SJSA1 (cell line): Measurements from ENCODE around the gene MAPRE2. TPM values are rescaled to one million over a fixed set of nuclear protein-coding genes. Genes with fewer than 3 reads are reported as not detected.

ENCODE experiments used
- DNase-seq, 2 experiments: peaks; one replicate each; pipeline ENCODE4 v3.0.0-alpha.2; 2015 to 2020; ENCODE audit warnings: low spot score in 2 of 2, low read depth in 1 of 2
- H3K27ac ChIP-seq: fragments of 250-450 bp; sonication (Bioruptor Pico); 2 replicates; pipeline ENCODE4 v1.5.1; 2020; ENCODE audit warnings: mild to moderate bottlenecking, moderate library complexity
- H3K27me3 ChIP-seq: fragments of 250-450 bp; sonication (Bioruptor Pico); replicated peaks from 2 replicates; pipeline ENCODE4 v1.5.1; 2020; ENCODE audit warnings: mild to moderate bottlenecking, moderate library complexity
- H3K36me3 ChIP-seq: fragments of 250-450 bp; sonication (Bioruptor Pico); 2 replicates; pipeline ENCODE4 v1.5.1; 2020; ENCODE audit warnings: mild to moderate bottlenecking
- H3K4me1 ChIP-seq: fragments of 250-450 bp; sonication (Bioruptor Pico); replicated peaks from 2 replicates; pipeline ENCODE4 v1.6.1; 2021; ENCODE audit warnings: mild to moderate bottlenecking
- H3K4me3 ChIP-seq: fragments of 250-450 bp; sonication (Bioruptor Pico); 2 replicates; pipeline ENCODE4 v1.5.1; 2020; ENCODE audit warnings: mild to moderate bottlenecking
- H3K9me3 ChIP-seq: fragments of 250-450 bp; sonication (Bioruptor Pico); replicated peaks from 2 replicates; pipeline ENCODE4 v1.5.1; 2020; ENCODE audit warnings: mild to moderate bottlenecking
- total RNA-seq: library from RNA; depleted of rRNA; stranded (reverse); fragments of >200 nt; shearing (Covaris generic); gene quantifications from 2 replicates; pipeline ENCODE4 v1.2.3, GENCODE V29; 2014

The MAPRE2 gene
- total RNA-seq, 1 experiment from 2014 or later = 30.1 TPM

DNA sequence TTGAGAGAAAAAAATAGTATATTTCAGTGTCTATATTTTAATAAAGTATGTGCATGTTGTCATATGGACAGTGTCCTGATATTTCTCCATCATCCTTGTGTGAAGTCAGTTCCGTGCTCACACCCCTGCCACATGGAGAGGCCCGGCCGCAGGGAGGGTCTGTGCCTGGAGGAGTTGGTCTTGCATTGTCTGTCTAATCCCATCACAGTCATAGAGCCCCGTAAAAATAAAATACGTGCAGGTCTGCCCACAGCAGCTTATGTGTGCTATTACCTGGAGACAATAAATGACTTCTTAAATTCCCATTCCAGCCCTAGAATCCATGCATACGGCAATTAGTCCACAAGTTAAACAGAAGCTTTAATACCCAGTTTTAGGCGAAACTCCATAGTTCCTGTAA lies 20.1 kb downstream of the MAPRE2 start:
- Histone ChIP-seq H3K4me1 (peaks cover 4% of the 10 kb centered on the region), H3K27me3 (no peaks in the 10 kb centered on the region), H3K27ac (no peak overlapping the region)

DNA sequence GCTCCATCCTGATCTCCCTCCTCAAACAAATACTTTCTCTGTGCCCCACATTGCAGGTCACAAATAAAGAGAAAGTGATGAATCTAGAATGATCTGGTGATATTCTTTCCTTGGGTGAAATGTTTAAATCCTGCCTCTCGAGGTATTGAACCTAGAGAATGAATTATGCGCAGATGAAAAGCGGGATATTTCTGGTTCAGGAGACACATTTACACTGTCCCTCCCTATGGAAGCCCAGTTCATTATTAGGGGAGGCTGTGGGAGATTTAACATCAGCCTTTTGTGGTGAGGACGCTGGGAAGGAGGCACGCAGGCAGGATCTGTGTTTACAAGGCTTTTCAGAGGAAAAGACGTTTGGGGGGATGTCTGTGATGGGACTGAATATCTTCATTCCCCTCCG lies 20.6 kb downstream of the MAPRE2 start:
- no peak for DNase-seq
- Histone ChIP-seq H3K27ac (no peak overlapping the region), H3K4me3 (no peak overlapping the region), H3K9me3 (no peaks in the 10 kb centered on the region), H3K36me3 (no peaks in the 10 kb centered on the region), H3K27me3 (no peaks in the 10 kb centered on the region), H3K4me1 (peaks cover 4% of the 10 kb centered on the region)

More for the DNA sequence above, 20.1 kb downstream of the MAPRE2 start:
- no peaks in the 10 kb centered on the region for H3K9me3 ChIP-seq
- no peaks in the 10 kb centered on the region for H3K36me3 ChIP-seq
- H3K4me3 ChIP-seq = no peak overlapping the region
- DNase-seq = no peak

DNA sequence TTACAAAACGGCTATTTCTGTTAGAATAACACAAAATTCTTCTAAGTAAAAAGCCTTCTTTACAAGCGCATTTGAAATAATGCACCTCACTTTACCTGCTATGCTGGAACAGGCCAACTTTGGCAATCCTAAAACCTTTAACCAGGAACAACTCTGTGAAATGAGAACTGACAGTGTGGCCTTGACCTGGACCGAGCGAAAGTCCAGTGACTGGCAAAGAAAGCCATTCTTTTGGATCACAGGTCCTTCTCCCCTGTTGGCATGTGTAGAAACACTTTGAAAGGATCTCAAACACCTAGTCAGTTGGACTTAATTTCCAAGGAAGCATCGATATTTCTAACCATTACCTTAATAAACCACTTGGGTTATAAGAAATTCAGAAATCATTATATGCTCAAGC lies 21.2 kb downstream of the MAPRE2 start:
- no peaks in the 10 kb centered on the region for H3K9me3 ChIP-seq
- H3K4me1 ChIP-seq = peaks cover 4% of the 10 kb centered on the region
- no peak for DNase-seq
- H3K27me3 ChIP-seq = no peaks in the 10 kb centered on the region
- H3K36me3 ChIP-seq = no peaks in the 10 kb centered on the region
- H3K27ac ChIP-seq = no peak overlapping the region
- no peak overlapping the region for H3K4me3 ChIP-seq

DNA sequence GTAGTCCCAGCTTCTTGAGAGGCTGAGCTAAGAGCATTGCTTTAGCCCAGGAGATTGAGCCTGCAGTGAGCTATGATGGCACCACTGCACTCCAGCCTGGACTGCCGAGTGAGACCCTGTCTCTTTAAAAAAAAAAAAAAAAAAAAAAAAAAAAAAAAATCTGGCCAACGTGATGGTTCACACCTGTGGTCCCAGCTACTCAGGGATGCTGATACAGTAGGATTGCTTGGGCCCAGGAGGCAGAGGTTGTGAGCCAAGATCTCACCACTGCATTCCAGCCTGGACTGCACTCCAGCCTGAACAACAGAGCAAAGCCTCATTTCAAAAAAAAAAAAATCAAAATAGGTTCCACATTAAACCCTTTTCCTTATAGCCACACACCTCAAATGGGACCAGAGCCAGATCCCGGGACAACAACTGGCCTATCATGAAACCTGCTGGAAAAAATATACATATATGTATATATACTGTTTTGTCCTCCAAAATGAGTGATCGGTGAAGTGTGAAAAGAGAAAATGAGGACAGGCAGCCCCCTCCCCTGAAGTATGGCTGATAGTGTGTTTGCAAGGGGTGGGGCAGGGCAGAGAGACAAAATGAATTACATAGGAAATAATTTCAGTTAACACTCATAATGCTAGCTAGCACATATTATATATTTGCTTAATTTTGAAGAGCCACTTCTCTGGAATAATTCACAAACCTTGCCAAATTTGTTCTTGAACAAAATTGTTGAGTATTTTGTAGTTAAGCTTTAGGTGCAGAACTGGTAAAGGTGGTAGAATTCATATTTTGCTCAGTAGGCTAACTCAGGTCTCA lies 22.9 kb downstream of the MAPRE2 start:
- Histone ChIP-seq H3K9me3 (no peaks in the 10 kb centered on the region), H3K36me3 (no peaks in the 10 kb centered on the region), H3K27ac (no peak overlapping the region), H3K4me3 (no peak overlapping the region), H3K27me3 (no peaks in the 10 kb centered on the region), H3K4me1 (no peaks in the 10 kb centered on the region)
- no peak for DNase-seq

DNA sequence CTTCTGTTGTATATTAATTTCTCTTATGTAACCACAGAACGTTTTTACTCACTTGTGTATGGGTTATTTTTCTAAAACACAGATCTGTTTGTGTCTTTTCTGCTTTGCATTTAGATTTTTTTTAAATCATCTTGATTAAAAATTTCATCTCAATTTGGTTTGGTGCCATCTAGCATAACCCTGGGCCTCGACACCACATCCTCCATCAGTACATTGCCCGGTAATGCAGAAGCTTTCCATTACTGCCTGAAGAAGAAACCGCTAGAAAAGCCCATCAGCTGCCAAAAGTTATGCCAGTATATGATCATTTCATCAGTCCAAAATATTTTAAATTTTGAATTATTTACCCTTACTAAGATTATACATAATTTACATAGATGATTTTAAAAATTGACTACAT lies 26.2 kb downstream of the MAPRE2 start:
- DNase-seq = no peak
- no peaks in the 10 kb centered on the region for H3K27me3 ChIP-seq
- no peak overlapping the region for H3K27ac ChIP-seq
- peaks cover 7% of the 10 kb centered on the region; the same call in 1 of the 2 replicates for H3K4me1 ChIP-seq
- no peaks in the 10 kb centered on the region; the same call in 1 of the 2 replicates for H3K36me3 ChIP-seq
- H3K9me3 ChIP-seq = no peaks in the 10 kb centered on the region
- H3K4me3 ChIP-seq = no peak overlapping the region

DNA sequence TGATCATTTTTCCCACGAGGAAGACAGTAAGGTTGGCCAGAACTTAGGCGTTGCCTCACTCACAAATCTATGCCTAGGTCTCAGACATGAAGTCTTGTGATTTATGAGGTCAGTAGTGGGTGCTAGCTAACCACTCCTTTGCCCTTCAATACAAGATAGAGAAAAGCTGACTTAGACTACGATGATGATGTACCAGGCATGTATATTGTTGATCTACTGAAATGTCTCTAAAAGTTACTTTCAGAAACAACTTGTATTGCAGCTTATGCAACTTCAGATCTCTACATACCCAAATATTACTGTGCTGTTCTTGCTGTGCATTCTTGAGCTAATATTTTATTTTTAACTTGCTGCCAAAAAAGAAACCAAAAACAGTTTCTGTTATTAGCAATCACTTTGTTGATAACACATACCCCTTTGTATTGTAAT lies 30.6 kb downstream of the MAPRE2 start:
- DNase-seq = no peak

DNA sequence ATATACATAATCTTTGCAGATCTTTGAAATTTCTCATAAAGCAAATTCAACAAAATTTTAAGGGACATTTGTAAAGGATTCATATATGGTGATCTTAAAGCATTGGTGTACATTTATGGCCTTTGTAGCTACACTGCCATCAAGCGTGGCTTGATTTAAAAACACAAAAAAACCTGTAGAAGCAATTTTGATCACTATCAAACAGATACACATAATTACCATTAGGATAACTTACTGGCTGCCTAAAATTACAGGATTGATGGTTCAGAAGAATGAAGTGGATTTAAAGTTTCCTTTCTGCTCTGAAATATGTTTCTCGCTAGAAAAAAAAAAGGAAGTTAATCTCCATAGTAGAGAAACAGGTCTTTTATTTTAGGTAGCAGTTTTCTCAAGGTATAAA lies 31.4 kb downstream of the MAPRE2 start:
- no peaks in the 10 kb centered on the region for H3K27me3 ChIP-seq
- no peak overlapping the region for H3K4me3 ChIP-seq
- H3K4me1 ChIP-seq = peaks cover 54% of the 10 kb centered on the region
- no peaks in the 10 kb centered on the region; the same call in 1 of the 2 replicates for H3K36me3 ChIP-seq
- no peak for DNase-seq
- no peaks in the 10 kb centered on the region for H3K9me3 ChIP-seq
- H3K27ac ChIP-seq = peak overlapping the region; percentile 62

More for the DNA sequence above, 30.6 kb downstream of the MAPRE2 start:
- Histone ChIP-seq H3K27ac (no peak overlapping the region), H3K27me3 (no peaks in the 10 kb centered on the region), H3K4me3 (no peak overlapping the region), H3K36me3 (no peaks in the 10 kb centered on the region; the same call in 1 of the 2 replicates), H3K4me1 (peaks cover 48% of the 10 kb centered on the region), H3K9me3 (no peaks in the 10 kb centered on the region)

DNA sequence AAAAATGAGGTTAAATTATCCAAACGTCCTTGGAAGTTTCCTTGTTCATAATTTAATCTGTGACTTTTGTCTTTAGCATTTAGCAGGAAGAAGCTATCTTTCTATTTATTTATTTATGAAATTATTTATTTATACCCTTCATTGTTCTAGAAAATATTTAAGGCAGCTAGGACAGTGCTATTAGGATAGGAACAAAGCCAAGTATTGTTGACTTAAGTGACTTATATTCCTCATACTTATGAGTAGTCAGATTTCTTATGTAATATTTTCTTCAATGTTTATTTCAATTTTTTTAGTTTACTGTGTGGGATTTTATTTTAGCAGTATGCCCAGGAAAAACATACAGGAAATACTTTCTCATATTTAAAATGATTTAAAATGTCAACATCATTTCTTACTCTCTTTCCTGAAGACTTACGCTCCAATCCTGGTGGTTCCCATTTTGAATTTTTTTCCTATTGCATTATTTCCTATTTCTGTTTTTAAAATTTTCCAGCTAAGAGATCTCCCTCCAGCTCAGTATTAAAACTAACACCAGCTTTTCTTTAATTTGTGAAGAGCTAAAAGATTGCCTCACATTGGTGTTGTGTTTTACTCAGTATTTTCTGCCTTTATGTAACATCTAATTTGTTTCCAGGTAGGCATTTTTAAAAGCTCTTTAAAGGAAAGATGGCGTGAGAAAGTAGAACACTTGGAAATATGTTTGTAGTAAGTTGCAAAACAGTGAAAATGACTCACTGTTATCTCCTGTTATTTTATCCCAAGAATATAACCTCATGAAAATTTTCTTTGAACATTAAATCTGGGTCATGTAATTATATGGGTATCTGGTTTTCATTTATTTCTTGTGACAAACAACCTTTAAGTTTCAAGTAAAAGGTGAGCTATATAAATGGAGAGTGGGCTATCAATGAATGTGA lies 32.2 kb downstream of the MAPRE2 start:
- peak overlapping the region; percentile 62 for H3K27ac ChIP-seq
- H3K9me3 ChIP-seq = no peaks in the 10 kb centered on the region
- H3K4me1 ChIP-seq = peaks cover 54% of the 10 kb centered on the region
- no peak overlapping the region for H3K4me3 ChIP-seq
- DNase-seq = peak in 1 of 2 experiments; percentile 28
- H3K36me3 ChIP-seq = no peaks in the 10 kb centered on the region; the same call in 1 of the 2 replicates
- H3K27me3 ChIP-seq = no peaks in the 10 kb centered on the region

DNA sequence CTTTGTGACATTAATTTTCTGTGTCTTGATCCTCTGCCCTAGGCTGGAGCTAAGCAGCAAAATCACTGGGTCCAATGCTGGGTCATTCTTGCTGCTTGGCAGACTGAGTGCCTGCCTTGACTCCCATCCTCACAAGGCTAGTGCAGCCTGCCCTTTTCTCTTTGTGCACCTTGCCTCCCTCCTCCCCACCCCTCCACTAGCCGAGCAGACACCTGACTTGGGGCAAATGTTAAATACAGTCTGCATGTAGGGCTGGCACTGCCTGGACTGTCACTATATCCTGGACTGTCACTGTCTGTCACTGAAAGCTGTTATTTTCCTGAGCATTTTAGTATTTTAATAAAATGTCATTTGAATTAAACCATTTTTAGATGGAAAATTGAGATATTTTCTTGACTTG lies 33.4 kb downstream of the MAPRE2 start:
- Histone ChIP-seq H3K27me3 (no peaks in the 10 kb centered on the region), H3K27ac (no peak overlapping the region), H3K4me3 (no peak overlapping the region), H3K36me3 (no peaks in the 10 kb centered on the region; the same call in 1 of the 2 replicates), H3K9me3 (no peaks in the 10 kb centered on the region), H3K4me1 (peaks cover 54% of the 10 kb centered on the region)
- no peak for DNase-seq

DNA sequence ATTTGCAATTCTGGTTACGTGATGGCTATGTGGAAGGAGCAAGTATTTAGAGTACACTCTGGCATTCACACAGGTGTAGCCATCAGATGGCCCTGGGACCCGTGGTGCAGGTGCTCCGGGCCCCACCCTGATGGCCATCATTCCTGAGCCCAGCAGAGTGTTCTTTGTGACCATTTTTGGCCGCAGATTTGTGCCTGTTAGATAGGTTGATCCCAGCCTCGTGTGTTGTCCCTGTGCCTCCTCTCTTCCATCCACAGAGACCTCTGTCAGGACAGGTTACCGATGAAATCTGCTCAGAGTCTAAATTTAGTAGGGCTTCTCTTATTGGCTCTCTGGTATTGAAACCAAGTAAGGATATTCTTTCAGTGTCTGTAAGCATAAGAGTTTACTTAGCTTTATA lies 33.9 kb downstream of the MAPRE2 start:
- H3K9me3 ChIP-seq = no peaks in the 10 kb centered on the region
- peaks cover 54% of the 10 kb centered on the region for H3K4me1 ChIP-seq
- peak overlapping the region; percentile 95; the same call in 1 of the 2 replicates for H3K27ac ChIP-seq
- no peak for DNase-seq
- no peak overlapping the region for H3K4me3 ChIP-seq
- H3K36me3 ChIP-seq = no peaks in the 10 kb centered on the region; the same call in 1 of the 2 replicates
- H3K27me3 ChIP-seq = no peaks in the 10 kb centered on the region

DNA sequence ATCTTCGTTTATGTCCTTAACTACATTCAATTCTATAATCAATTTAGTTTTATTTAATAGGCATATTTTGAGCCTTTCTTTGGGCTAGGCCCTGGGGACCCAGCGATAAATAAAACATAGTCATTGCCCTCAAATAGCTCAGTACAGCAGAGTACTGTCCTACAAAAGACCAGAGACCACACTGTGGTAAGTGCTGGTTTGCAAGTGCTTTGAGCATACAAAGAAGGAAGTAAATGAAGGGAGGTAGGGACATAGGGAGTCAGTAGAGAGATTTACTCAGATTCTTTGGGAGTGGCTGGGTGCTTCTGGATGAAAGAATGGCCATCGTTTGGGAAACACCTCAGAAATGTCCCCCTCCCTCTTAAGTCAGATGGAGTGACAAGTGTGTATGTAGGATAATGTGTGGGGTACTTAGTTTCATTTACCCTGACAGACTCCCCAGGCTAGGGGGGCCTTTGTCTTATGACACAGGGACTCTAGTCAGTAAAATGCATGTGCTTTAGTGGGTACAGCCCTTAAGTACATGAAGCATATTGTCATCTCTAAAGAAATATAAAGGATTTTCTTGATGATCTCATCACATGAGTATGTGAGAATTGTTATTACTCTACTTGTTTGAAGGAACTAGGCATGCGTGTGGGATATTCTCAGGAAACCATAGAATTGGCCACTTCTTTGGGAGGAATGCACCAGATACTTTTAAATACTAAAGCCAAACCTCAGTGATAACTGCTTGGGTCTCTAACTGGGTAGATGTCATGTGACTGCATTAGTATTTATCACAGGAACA lies 35.1 kb downstream of the MAPRE2 start:
- Histone ChIP-seq H3K27ac (peak overlapping the region; percentile 95), H3K36me3 (no peaks in the 10 kb centered on the region; the same call in 1 of the 2 replicates), H3K4me1 (peaks cover 54% of the 10 kb centered on the region), H3K27me3 (no peaks in the 10 kb centered on the region), H3K4me3 (no peak overlapping the region), H3K9me3 (no peaks in the 10 kb centered on the region)
- DNase-seq = peak; percentile 59 to 91

DNA sequence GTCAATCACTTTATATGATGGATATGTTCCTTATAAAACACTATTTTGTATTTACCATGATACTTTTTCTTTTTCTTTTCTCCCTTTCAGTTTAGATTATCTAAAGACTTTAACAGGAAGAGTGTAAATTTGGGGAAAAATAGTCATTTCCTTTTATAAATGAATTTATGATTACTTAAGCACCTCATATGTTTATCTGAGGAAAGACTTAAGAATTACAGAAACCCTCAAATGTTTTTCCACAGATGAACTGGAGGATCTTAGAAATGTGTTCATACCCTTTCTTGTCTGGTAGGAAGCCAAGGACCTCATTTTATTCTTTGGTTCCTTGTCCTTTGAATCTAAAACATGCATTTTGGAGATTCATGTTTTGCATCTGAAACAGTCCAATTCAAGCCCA lies 36.7 kb downstream of the MAPRE2 start:
- Histone ChIP-seq H3K9me3 (no peaks in the 10 kb centered on the region), H3K27me3 (no peaks in the 10 kb centered on the region), H3K27ac (no peak overlapping the region), H3K4me1 (peaks cover 43% of the 10 kb centered on the region), H3K4me3 (no peak overlapping the region), H3K36me3 (no peaks in the 10 kb centered on the region)
- DNase-seq = no peak

DNA sequence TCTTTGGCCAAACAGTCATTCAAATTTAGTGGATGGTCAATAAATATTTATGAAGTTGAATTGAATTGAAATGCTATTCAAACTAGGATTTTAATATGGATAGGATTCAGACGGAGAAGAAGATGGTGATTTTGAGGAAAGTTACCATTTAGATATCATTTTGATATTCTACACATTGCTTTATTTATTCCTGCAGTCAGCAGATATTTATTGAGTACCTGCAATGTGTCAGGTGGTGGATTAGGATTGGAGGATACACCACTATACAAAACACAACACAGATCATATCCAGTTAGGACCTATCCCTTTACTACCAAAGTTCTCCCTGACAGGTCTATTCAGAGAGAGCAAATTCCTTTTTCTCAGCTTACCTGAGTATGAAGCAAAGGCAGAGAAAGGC lies 38.8 kb downstream of the MAPRE2 start:
- DNase-seq = no peak

More for the DNA sequence above, 38.8 kb downstream of the MAPRE2 start:
- Histone ChIP-seq H3K27me3 (no peaks in the 10 kb centered on the region), H3K9me3 (no peaks in the 10 kb centered on the region), H3K27ac (no peak overlapping the region), H3K4me1 (peaks cover 24% of the 10 kb centered on the region), H3K36me3 (no peaks in the 10 kb centered on the region), H3K4me3 (no peak overlapping the region)
